HTR-8/SVneo (cell line): ENCODE measurements around the gene RCN2.
"Not testable (repeated sequence)": the region's sequence is repeated elsewhere in the genome, so short reads cannot be mapped to it uniquely, and the experiment has no call there.

Experiments used
- DNase-seq: peaks from one replicate; pipeline ENCODE4 v3.0.0; 2011; ENCODE audit warnings: low spot score, mixed read lengths; ENCODE audit not compliant: insufficient read length
- FAIRE-seq: peaks from 2 replicates; lab custom pipeline; 2011; peaks lifted over from hg19 to GRCh38; lab: Jason Lieb, UNC

RCN2 gene

GRCh38 chr15:76931397-76932134 is at the start of gene RCN2:
RCN2 (plus strand) TSS chr15:76931749; CDS start chr15:76931842, 93 bp downstream.
- FAIRE-seq (peak; percentile 96), DNase-seq (peak; percentile 88)

- FAIRE-seq, result no peak
- no peak for DNase-seq
Measured at GRCh38 chr15:76885212-76885611, 46.3 kb upstream of the RCN2 start.

GRCh38 chr15:76887280-76888141 is 44.0 kb upstream of the RCN2 start:
- not testable (repeated sequence) for DNase-seq, FAIRE-seq

- not testable (repeated sequence) for FAIRE-seq, DNase-seq
Measured at GRCh38 chr15:76892836-76893235, 38.7 kb upstream of the RCN2 start.

GRCh38 chr15:76894174-76894573 is 37.4 kb upstream of the RCN2 start:
- DNase-seq (no peak), FAIRE-seq (no peak)

GRCh38 chr15:76898102-76898501 is 33.4 kb upstream of the RCN2 start:
- no peak for DNase-seq
- FAIRE-seq, result no peak

GRCh38 chr15:76899176-76899930 is 32.2 kb upstream of the RCN2 start:
- FAIRE-seq, DNase-seq: not testable (repeated sequence)

GRCh38 chr15:76899931-76900310 is 31.6 kb upstream of the RCN2 start:
- not testable (repeated sequence) for FAIRE-seq, DNase-seq

GRCh38 chr15:76901965-76902364 is 29.6 kb upstream of the RCN2 start:
- FAIRE-seq (no peak), DNase-seq (no peak)

- peak; percentile 24 for DNase-seq
- FAIRE-seq, result no peak
Measured at GRCh38 chr15:76903251-76903681, 28.3 kb upstream of the RCN2 start.

- DNase-seq (peak; percentile 44), FAIRE-seq (no peak)
Measured at GRCh38 chr15:76904461-76905012, 27.0 kb upstream of the RCN2 start.

- FAIRE-seq (peak; percentile 59), DNase-seq (peak; percentile 93)
Measured at GRCh38 chr15:76905013-76905839, 26.3 kb upstream of the RCN2 start, which contains the start of gene SCAPER. SCAPER (minus strand) TSS chr15:76905340; CDS start chr15:76883817, 21,523 bp downstream.

GRCh38 chr15:76905855-76906254 is 25.7 kb upstream of the RCN2 start:
- no peak for FAIRE-seq
- no peak for DNase-seq

GRCh38 chr15:76912430-76912829 is 19.1 kb upstream of the RCN2 start:
- DNase-seq (no peak), FAIRE-seq (no peak)

- DNase-seq (no peak), FAIRE-seq (no peak)
Measured at GRCh38 chr15:76913737-76914136, 17.8 kb upstream of the RCN2 start.

GRCh38 chr15:76916369-76916768 is 15.2 kb upstream of the RCN2 start:
- DNase-seq (no peak), FAIRE-seq (no peak)

- DNase-seq, result no peak
- FAIRE-seq, result no peak
Measured at GRCh38 chr15:76928201-76928600, 3.3 kb upstream of the RCN2 start.

GRCh38 chr15:76929011-76929760 is 2.4 kb upstream of the RCN2 start:
- DNase-seq (no peak), FAIRE-seq (no peak)
